ENCODE results near the gene RNF157.

DNA sequence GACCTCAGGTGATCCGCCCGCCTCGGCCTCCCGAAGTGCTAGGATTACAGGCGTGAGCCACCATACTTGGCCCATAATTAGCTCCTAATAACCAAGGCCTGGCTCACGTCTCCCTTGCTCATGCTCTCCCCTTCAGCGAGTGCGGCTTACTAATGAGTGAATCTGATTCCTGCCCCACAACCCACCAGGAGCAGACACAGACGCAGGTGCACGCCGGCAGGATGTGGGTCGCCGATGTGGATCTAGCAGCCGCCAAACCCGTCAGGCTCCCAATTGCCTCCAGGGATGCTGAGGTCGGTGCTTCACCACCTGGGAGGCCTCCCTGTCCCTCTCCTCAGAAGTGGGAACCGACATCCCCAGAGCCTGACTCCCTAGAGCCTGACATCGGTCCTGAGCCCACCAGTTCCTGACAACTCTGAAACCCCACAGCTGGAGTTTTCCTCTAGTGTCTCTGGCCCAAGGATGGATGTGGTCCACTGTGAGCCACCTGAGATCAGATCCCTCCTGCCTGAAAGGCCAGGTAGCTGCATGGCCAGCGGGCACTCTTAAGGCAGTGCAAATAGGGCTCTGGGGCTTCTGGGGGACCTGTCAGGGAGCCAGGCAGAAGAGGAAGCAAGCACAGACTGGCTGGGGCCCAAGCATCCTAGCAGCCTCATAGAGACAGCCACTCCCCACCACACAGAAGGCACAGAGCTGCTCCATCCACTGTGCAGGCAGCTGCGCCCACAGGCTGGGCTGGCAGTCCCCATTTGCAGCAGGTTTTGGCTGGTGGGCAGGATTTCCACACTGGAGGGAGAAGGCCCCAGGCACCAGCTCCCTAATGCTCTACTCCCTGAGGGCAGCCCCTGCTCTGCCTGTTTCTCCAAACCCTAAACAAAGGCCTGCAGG is 147.5 kb downstream of the RNF157 start:
- TF ChIP-seq, protein P1, sequence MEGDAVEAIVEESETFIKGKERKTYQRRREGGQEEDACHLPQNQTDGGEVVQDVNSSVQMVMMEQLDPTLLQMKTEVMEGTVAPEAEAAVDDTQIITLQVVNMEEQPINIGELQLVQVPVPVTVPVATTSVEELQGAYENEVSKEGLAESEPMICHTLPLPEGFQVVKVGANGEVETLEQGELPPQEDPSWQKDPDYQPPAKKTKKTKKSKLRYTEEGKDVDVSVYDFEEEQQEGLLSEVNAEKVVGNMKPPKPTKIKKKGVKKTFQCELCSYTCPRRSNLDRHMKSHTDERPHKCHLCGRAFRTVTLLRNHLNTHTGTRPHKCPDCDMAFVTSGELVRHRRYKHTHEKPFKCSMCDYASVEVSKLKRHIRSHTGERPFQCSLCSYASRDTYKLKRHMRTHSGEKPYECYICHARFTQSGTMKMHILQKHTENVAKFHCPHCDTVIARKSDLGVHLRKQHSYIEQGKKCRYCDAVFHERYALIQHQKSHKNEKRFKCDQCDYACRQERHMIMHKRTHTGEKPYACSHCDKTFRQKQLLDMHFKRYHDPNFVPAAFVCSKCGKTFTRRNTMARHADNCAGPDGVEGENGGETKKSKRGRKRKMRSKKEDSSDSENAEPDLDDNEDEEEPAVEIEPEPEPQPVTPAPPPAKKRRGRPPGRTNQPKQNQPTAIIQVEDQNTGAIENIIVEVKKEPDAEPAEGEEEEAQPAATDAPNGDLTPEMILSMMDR (IDR thresholded peaks at IDR 0.05): no peak
- TF ChIP-seq CHD4 (IDR thresholded peaks at IDR 0.05; ENCODE audit: borderline replicate concordance) (no peak), GATA3 (IDR thresholded peaks at IDR 0.05; ENCODE audit: borderline replicate concordance) (no peak), POLR2A (IDR thresholded peaks at IDR 0.05; ENCODE audit: low read length) (no peak), MYC (IDR thresholded peaks at IDR 0.05; ENCODE audit: borderline replicate concordance, low read length) (no peak)
- TF ChIP-seq, protein P2, sequence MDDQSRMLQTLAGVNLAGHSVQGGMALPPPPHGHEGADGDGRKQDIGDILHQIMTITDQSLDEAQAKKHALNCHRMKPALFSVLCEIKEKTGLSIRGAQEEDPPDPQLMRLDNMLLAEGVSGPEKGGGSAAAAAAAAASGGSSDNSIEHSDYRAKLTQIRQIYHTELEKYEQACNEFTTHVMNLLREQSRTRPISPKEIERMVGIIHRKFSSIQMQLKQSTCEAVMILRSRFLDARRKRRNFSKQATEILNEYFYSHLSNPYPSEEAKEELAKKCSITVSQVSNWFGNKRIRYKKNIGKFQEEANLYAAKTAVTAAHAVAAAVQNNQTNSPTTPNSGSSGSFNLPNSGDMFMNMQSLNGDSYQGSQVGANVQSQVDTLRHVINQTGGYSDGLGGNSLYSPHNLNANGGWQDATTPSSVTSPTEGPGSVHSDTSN (IDR thresholded peaks at IDR 0.05): no peak
- TF ChIP-seq, protein P3, sequence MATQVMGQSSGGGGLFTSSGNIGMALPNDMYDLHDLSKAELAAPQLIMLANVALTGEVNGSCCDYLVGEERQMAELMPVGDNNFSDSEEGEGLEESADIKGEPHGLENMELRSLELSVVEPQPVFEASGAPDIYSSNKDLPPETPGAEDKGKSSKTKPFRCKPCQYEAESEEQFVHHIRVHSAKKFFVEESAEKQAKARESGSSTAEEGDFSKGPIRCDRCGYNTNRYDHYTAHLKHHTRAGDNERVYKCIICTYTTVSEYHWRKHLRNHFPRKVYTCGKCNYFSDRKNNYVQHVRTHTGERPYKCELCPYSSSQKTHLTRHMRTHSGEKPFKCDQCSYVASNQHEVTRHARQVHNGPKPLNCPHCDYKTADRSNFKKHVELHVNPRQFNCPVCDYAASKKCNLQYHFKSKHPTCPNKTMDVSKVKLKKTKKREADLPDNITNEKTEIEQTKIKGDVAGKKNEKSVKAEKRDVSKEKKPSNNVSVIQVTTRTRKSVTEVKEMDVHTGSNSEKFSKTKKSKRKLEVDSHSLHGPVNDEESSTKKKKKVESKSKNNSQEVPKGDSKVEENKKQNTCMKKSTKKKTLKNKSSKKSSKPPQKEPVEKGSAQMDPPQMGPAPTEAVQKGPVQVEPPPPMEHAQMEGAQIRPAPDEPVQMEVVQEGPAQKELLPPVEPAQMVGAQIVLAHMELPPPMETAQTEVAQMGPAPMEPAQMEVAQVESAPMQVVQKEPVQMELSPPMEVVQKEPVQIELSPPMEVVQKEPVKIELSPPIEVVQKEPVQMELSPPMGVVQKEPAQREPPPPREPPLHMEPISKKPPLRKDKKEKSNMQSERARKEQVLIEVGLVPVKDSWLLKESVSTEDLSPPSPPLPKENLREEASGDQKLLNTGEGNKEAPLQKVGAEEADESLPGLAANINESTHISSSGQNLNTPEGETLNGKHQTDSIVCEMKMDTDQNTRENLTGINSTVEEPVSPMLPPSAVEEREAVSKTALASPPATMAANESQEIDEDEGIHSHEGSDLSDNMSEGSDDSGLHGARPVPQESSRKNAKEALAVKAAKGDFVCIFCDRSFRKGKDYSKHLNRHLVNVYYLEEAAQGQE (IDR thresholded peaks at IDR 0.05): no peak
